Skeletal muscle satellite cell (primary cell): ENCODE data around the gene HAUS7.

Experiments used
- H3K27me3 ChIP-seq: 2 replicates; pipeline ENCODE4 v1.7.0; 2013; ENCODE audit warnings: low read length; ENCODE audit not compliant: control insufficient read depth, insufficient read depth
- H3K36me3 ChIP-seq: 2 replicates; pipeline ENCODE4 v1.7.0; 2013; ENCODE audit warnings: mild to moderate bottlenecking, control low read depth, low read length; ENCODE audit not compliant: insufficient read depth
- H3K4me1 ChIP-seq: 2 replicates; pipeline ENCODE4 v1.7.0; 2013; ENCODE audit warnings: low read length; ENCODE audit not compliant: control insufficient read depth, insufficient read depth
- H3K4me2 ChIP-seq: 2 replicates; pipeline ENCODE4 v1.7.0; 2013; ENCODE audit warnings: mild to moderate bottlenecking, low read length
- H3K4me3 ChIP-seq: 2 replicates; pipeline ENCODE4 v1.7.0; 2013; ENCODE audit warnings: low read length
- H3K9ac ChIP-seq: 2 replicates; pipeline ENCODE4 v1.7.0; 2013; ENCODE audit warnings: mild to moderate bottlenecking, low read depth, low read length, moderate library complexity
- H3K9me3 ChIP-seq: replicated peaks from 2 replicates; pipeline ENCODE4 v1.7.0; 2013; ENCODE audit warnings: mild to moderate bottlenecking, control low read depth, low read length

Gene HAUS7

GRCh38 chrX:153487590-153488071 lies 17.3 kb upstream of the HAUS7 start:
- Histone ChIP-seq H3K36me3 (no peaks in the 10 kb centered on the region), H3K9me3 (no peaks in the 10 kb centered on the region), H3K4me3 (no peak overlapping the region), H3K4me2 (no peak overlapping the region), H3K4me1 (peaks cover 15% of the 10 kb centered on the region), H3K27me3 (no peaks in the 10 kb centered on the region), H3K9ac (no peak overlapping the region)

GRCh38 chrX:153486171-153486570 lies 15.8 kb upstream of the HAUS7 start:
- no peak overlapping the region for H3K9ac ChIP-seq
- H3K4me2 ChIP-seq, result no peak overlapping the region
- H3K9me3 ChIP-seq, result no peaks in the 10 kb centered on the region

GRCh38 chrX:153485396-153486080 lies 15.2 kb upstream of the HAUS7 start:
- H3K4me2 ChIP-seq, result no peak overlapping the region

More at GRCh38 chrX:153486171-153486570, 15.8 kb upstream of the HAUS7 start:
- Histone ChIP-seq H3K4me1 (peaks cover 15% of the 10 kb centered on the region), H3K36me3 (no peaks in the 10 kb centered on the region), H3K4me3 (no peak overlapping the region), H3K27me3 (no peaks in the 10 kb centered on the region)

GRCh38 chrX:153482376-153483015 lies 12.1 kb upstream of the HAUS7 start:
- no peak overlapping the region for H3K9ac ChIP-seq
- peaks cover 3% of the 10 kb centered on the region for H3K4me1 ChIP-seq
- H3K4me3 ChIP-seq, result no peak overlapping the region
- H3K36me3 ChIP-seq, result no peaks in the 10 kb centered on the region
- H3K4me2 ChIP-seq, result no peak overlapping the region
- no peaks in the 10 kb centered on the region for H3K9me3 ChIP-seq
- no peaks in the 10 kb centered on the region for H3K27me3 ChIP-seq

More at GRCh38 chrX:153485396-153486080, 15.2 kb upstream of the HAUS7 start:
- no peaks in the 10 kb centered on the region for H3K27me3 ChIP-seq
- no peak overlapping the region for H3K9ac ChIP-seq
- no peak overlapping the region for H3K4me3 ChIP-seq
- H3K4me1 ChIP-seq, result peaks cover 15% of the 10 kb centered on the region
- no peaks in the 10 kb centered on the region for H3K36me3 ChIP-seq
- no peaks in the 10 kb centered on the region for H3K9me3 ChIP-seq

- Histone ChIP-seq H3K9me3 (no peaks in the 10 kb centered on the region), H3K36me3 (no peaks in the 10 kb centered on the region), H3K9ac (no peak overlapping the region), H3K4me1 (peaks cover 12% of the 10 kb centered on the region), H3K4me2 (no peak overlapping the region), H3K27me3 (no peaks in the 10 kb centered on the region), H3K4me3 (no peak overlapping the region)
Observed at GRCh38 chrX:153481043-153481442, 10.7 kb upstream of the HAUS7 start.

- no peaks in the 10 kb centered on the region for H3K27me3 ChIP-seq
- H3K4me3 ChIP-seq, result no peak overlapping the region
- peaks cover 20% of the 10 kb centered on the region for H3K4me1 ChIP-seq
- no peak overlapping the region for H3K9ac ChIP-seq
- H3K36me3 ChIP-seq, result no peaks in the 10 kb centered on the region
- H3K4me2 ChIP-seq, result no peak overlapping the region
- no peaks in the 10 kb centered on the region for H3K9me3 ChIP-seq
Observed at GRCh38 chrX:153478746-153479145, 8.4 kb upstream of the HAUS7 start.

- Histone ChIP-seq H3K4me2 (no peak overlapping the region), H3K4me3 (no peak overlapping the region), H3K9me3 (no peaks in the 10 kb centered on the region), H3K27me3 (no peaks in the 10 kb centered on the region), H3K36me3 (no peaks in the 10 kb centered on the region), H3K4me1 (peaks cover 20% of the 10 kb centered on the region), H3K9ac (no peak overlapping the region)
Observed at GRCh38 chrX:153477901-153478300, 7.5 kb upstream of the HAUS7 start.

- Histone ChIP-seq H3K4me2 (peak overlapping the region; percentile 29), H3K9ac (no peak overlapping the region), H3K27me3 (no peaks in the 10 kb centered on the region), H3K9me3 (no peaks in the 10 kb centered on the region), H3K36me3 (no peaks in the 10 kb centered on the region), H3K4me1 (peaks cover 20% of the 10 kb centered on the region), H3K4me3 (no peak overlapping the region)
Observed at GRCh38 chrX:153477364-153477857, 7.0 kb upstream of the HAUS7 start.

GRCh38 chrX:153476666-153477363 lies 6.4 kb upstream of the HAUS7 start:
- Histone ChIP-seq H3K4me1 (peaks cover 20% of the 10 kb centered on the region), H3K9ac (no peak overlapping the region)

GRCh38 chrX:153475751-153476281 lies 5.4 kb upstream of the HAUS7 start:
- no peaks in the 10 kb centered on the region for H3K9me3 ChIP-seq
- H3K4me1 ChIP-seq, result peaks cover 20% of the 10 kb centered on the region
- no peak overlapping the region for H3K4me2 ChIP-seq
- H3K9ac ChIP-seq, result no peak overlapping the region
- no peaks in the 10 kb centered on the region for H3K27me3 ChIP-seq
- H3K4me3 ChIP-seq, result no peak overlapping the region
- H3K36me3 ChIP-seq, result no peaks in the 10 kb centered on the region

More at GRCh38 chrX:153476666-153477363, 6.4 kb upstream of the HAUS7 start:
- no peak overlapping the region for H3K4me3 ChIP-seq
- H3K9me3 ChIP-seq, result no peaks in the 10 kb centered on the region
- H3K4me2 ChIP-seq, result peak overlapping the region; percentile 29
- H3K27me3 ChIP-seq, result no peaks in the 10 kb centered on the region
- H3K36me3 ChIP-seq, result no peaks in the 10 kb centered on the region

- H3K4me3 ChIP-seq, result no peak overlapping the region
- H3K9ac ChIP-seq, result no peak overlapping the region
- no peaks in the 10 kb centered on the region for H3K27me3 ChIP-seq
- H3K4me1 ChIP-seq, result peaks cover 20% of the 10 kb centered on the region
- no peak overlapping the region for H3K4me2 ChIP-seq
- H3K36me3 ChIP-seq, result no peaks in the 10 kb centered on the region
- no peaks in the 10 kb centered on the region for H3K9me3 ChIP-seq
Observed at GRCh38 chrX:153475271-153475670, 4.9 kb upstream of the HAUS7 start.
